Liver (tissue), 9 donors: ENCODE results near the gene GPM6B. TPM values are rescaled to one million over a fixed set of nuclear protein-coding genes. Genes with fewer than 3 reads are reported as not detected.

Experiments
- DNase-seq: peaks from one replicate; pipeline ENCODE4 v3.0.0-alpha.2; 2017; ENCODE audit warnings: low spot score
- H3K27ac ChIP-seq, 2 donors: one replicate each; pipeline ENCODE4 v1.7.0; 2013; ENCODE audit warnings: inconsistent platforms in 2 of 2, low read length in 2 of 2, control low read depth in 1 of 2, low read depth in 1 of 2, mild to moderate bottlenecking in 1 of 2
- H3K27me3 ChIP-seq, 4 donors: one replicate each; pipeline versions ENCODE4 v1.6.1 to v1.7.0; 2013; ENCODE audit warnings: low read length in 3 of 4, inconsistent platforms in 1 of 4, mild to moderate bottlenecking in 1 of 4, moderate library complexity in 1 of 4; ENCODE audit not compliant: control insufficient read depth in 4 of 4, insufficient read depth in 4 of 4
- H3K36me3 ChIP-seq, 4 donors: one replicate each; pipeline versions ENCODE4 v1.6.1 to v1.7.0; 2013; ENCODE audit warnings: low read length in 3 of 4, mild to moderate bottlenecking in 3 of 4, low read depth in 1 of 4, moderate library complexity in 1 of 4; ENCODE audit not compliant: control insufficient read depth in 4 of 4, insufficient read depth in 3 of 4
- H3K4me1 ChIP-seq, 4 donors: one replicate each; pipeline versions ENCODE4 v1.6.1 to v1.7.0; 2013; ENCODE audit warnings: low read length in 3 of 4, mild to moderate bottlenecking in 3 of 4, moderate library complexity in 1 of 4; ENCODE audit not compliant: control insufficient read depth in 4 of 4, insufficient read depth in 4 of 4
- H3K4me3 ChIP-seq, 3 donors: one replicate each; pipeline versions ENCODE4 v1.6.1 to v1.7.0; 2013; ENCODE audit warnings: low read length in 3 of 3, control low read depth in 1 of 3, low read depth in 1 of 3, mild to moderate bottlenecking in 1 of 3
- H3K9ac ChIP-seq, 2 donors: one replicate each; pipeline ENCODE4 v1.7.0; 2013; ENCODE audit warnings: low read length in 2 of 2, mild to moderate bottlenecking in 2 of 2, moderate library complexity in 2 of 2, control low read depth in 1 of 2, low read depth in 1 of 2
- H3K9me3 ChIP-seq, 4 donors: one replicate each; pipeline versions ENCODE4 v1.6.1 to v1.7.0; 2013; ENCODE audit warnings: low read length in 3 of 4; ENCODE audit not compliant: control insufficient read depth in 4 of 4
- EGR1 ChIP-seq, 2 donors: IDR thresholded peaks; 2 replicates each; pipeline ENCODE4 v1.6.1; 2016 to 2018; ENCODE audit warnings: antibody characterized with exemption in 2 of 2, low read depth in 2 of 2
- FOXA1 ChIP-seq: IDR thresholded peaks from 2 replicates; pipeline ENCODE4 v1.6.1; 2016; ENCODE audit warnings: antibody characterized with exemption
- FOXA2 ChIP-seq: IDR thresholded peaks from 2 replicates; pipeline ENCODE4 v1.6.1; 2016; ENCODE audit warnings: antibody characterized with exemption
- GABPA ChIP-seq, 2 donors: IDR thresholded peaks in 1 of 2; conservative IDR thresholded peaks in 1 of 2; 2 replicates each; pipeline ENCODE4 v1.6.1; 2016; ENCODE audit warnings: antibody characterized with exemption in 2 of 2, mild to moderate bottlenecking in 1 of 2, moderate library complexity in 1 of 2
- HNF4A ChIP-seq, 2 donors: conservative IDR thresholded peaks; 2 replicates each; pipeline ENCODE4 v1.6.1; 2016; ENCODE audit warnings: antibody characterized with exemption in 2 of 2, mild to moderate bottlenecking in 2 of 2
- HNF4G ChIP-seq: IDR thresholded peaks from 2 replicates; pipeline ENCODE4 v1.6.1; 2016; ENCODE audit warnings: antibody characterized with exemption
- JUND ChIP-seq, 2 donors: IDR thresholded peaks; 2 replicates each; pipeline ENCODE4 v1.6.1; 2016; ENCODE audit warnings: antibody characterized with exemption in 2 of 2
- NR2F2 ChIP-seq: IDR thresholded peaks from 2 replicates; pipeline ENCODE4 v1.6.1; 2016; ENCODE audit warnings: antibody characterized with exemption
- RAD21 ChIP-seq, 2 donors: IDR thresholded peaks; 2 replicates each; pipeline ENCODE4 v1.6.1; 2016; ENCODE audit warnings: antibody characterized with exemption in 2 of 2, mild to moderate bottlenecking in 2 of 2
- RXRA ChIP-seq, 2 donors: IDR thresholded peaks; 2 replicates each; pipeline ENCODE4 v1.6.1; 2017 to 2018; ENCODE audit warnings: antibody characterized with exemption in 2 of 2, mild to moderate bottlenecking in 1 of 2
- TAF1 ChIP-seq: conservative IDR thresholded peaks from 2 replicates; pipeline ENCODE4 v1.6.1; 2016; ENCODE audit warnings: antibody characterized with exemption, mild to moderate bottlenecking
- YY1 ChIP-seq: IDR thresholded peaks from 2 replicates; pipeline ENCODE4 v1.6.1; 2016; ENCODE audit warnings: antibody characterized with exemption, mild to moderate bottlenecking
- WGBS: extraction: QIAGEN DNeasy Blood & Tissue Kit; methylation state at CpG from one replicate; pipeline ENCODE4 v1.1.7; 2013; 5-methylcytosine and 5-hydroxymethylcytosine counted together
- polyA plus RNA-seq, 2 donors: library from polyadenylated mRNA; stranded (reverse) in 1 of 2; unstranded in 1 of 2; fragments of 200-250 nt in 1 of 2; fragments of >200 nt in 1 of 2; fragmentation: Nextera tagmentation in 1 of 2; extraction: Ambion mirVana in 1 of 2; gene quantifications; one replicate each; pipeline versions ENCODE4 v1.2.1 to v1.2.3, GENCODE V29; 2013 to 2015
- total RNA-seq, 2 donors: library from RNA; depleted of rRNA; stranded (reverse); fragments of >200 nt; gene quantifications; one replicate each; pipeline ENCODE4 v1.2.3, GENCODE V29; 2014
- TF ChIP-seq, protein P1 (sequence below): IDR thresholded peaks from 2 replicates; pipeline ENCODE4 v1.6.1; 2016; ENCODE audit warnings: antibody characterized with exemption
- TF ChIP-seq, protein P2 (sequence below): IDR thresholded peaks from 2 replicates; pipeline ENCODE4 v1.6.1; 2016; ENCODE audit warnings: antibody characterized with exemption, mild to moderate bottlenecking
- TF ChIP-seq, protein P3 (sequence below): IDR thresholded peaks from 2 replicates; pipeline ENCODE4 v1.6.1; 2016; ENCODE audit warnings: antibody characterized with exemption
- TF ChIP-seq, protein P4 (sequence below): IDR thresholded peaks from 2 replicates; pipeline ENCODE4 v1.6.1; 2016; ENCODE audit warnings: antibody characterized with exemption
- donor health status: healthy.
- donor health status: healthy.
- donor health status: healthy.
- donor health status: healthy.
- donor health status: healthy.

Gene GPM6B
- total and polyA plus RNA-seq, 4 donors, result 0.42 to 2.3 (median 0.72) TPM

DNA sequence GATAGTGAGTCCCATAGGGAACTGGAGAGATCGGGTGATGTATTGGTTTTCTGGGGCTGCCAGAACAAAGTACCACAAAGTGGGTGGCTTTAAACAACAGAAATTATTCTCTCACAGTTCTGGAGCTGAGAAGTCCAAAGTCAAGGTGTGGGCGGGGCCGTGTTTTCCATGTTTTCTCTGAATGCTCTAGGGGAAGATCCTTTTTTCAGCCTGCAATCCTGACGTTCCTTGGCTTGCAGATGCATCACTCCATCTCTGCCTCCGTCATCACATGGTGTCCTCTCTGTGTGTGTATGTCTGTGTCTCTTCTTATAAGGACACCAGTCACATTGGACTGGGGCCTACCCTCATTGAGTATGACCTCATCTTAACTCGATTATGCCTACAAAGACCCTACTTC, 7.9 kb upstream of the GPM6B start:
- WGBS, result 75% methylated on average over 6 of the region's 6 CpGs
- peaks cover 0 to 7% (median 0%) of the 10 kb centered on the region in 4 donors for H3K27me3 ChIP-seq
- H3K36me3 ChIP-seq, result no peaks in the 10 kb centered on the region
- H3K9me3 ChIP-seq, result no peaks in the 10 kb centered on the region
- DNase-seq, result no peak
- no peaks in the 10 kb centered on the region for H3K4me1 ChIP-seq
- TF ChIP-seq HNF4A (conservative IDR thresholded peaks at IDR 0.05) (no peak), FOXA1 (no peak), RXRA (IDR thresholded peaks at IDR 0.05) (no peak), JUND (IDR thresholded peaks at IDR 0.05) (no peak), EGR1 (IDR thresholded peaks at IDR 0.05; ENCODE audit: low read depth in 2 of 2) (no peak), NR2F2 (no peak), HNF4G (no peak), TAF1 (no peak), GABPA (IDR thresholded peaks at IDR 0.05 in 1 of 2, conservative IDR thresholded peaks at IDR 0.05 in 1 of 2) (no peak), YY1 (no peak), FOXA2 (no peak), RAD21 (IDR thresholded peaks at IDR 0.05) (no peak)
- TF ChIP-seq, protein P1, sequence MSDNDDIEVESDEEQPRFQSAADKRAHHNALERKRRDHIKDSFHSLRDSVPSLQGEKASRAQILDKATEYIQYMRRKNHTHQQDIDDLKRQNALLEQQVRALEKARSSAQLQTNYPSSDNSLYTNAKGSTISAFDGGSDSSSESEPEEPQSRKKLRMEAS, result no peak
- TF ChIP-seq, protein P2, sequence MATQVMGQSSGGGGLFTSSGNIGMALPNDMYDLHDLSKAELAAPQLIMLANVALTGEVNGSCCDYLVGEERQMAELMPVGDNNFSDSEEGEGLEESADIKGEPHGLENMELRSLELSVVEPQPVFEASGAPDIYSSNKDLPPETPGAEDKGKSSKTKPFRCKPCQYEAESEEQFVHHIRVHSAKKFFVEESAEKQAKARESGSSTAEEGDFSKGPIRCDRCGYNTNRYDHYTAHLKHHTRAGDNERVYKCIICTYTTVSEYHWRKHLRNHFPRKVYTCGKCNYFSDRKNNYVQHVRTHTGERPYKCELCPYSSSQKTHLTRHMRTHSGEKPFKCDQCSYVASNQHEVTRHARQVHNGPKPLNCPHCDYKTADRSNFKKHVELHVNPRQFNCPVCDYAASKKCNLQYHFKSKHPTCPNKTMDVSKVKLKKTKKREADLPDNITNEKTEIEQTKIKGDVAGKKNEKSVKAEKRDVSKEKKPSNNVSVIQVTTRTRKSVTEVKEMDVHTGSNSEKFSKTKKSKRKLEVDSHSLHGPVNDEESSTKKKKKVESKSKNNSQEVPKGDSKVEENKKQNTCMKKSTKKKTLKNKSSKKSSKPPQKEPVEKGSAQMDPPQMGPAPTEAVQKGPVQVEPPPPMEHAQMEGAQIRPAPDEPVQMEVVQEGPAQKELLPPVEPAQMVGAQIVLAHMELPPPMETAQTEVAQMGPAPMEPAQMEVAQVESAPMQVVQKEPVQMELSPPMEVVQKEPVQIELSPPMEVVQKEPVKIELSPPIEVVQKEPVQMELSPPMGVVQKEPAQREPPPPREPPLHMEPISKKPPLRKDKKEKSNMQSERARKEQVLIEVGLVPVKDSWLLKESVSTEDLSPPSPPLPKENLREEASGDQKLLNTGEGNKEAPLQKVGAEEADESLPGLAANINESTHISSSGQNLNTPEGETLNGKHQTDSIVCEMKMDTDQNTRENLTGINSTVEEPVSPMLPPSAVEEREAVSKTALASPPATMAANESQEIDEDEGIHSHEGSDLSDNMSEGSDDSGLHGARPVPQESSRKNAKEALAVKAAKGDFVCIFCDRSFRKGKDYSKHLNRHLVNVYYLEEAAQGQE, result no peak
- TF ChIP-seq, protein P3, sequence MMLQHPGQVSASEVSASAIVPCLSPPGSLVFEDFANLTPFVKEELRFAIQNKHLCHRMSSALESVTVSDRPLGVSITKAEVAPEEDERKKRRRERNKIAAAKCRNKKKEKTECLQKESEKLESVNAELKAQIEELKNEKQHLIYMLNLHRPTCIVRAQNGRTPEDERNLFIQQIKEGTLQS, result no peak
- TF ChIP-seq, protein P4, sequence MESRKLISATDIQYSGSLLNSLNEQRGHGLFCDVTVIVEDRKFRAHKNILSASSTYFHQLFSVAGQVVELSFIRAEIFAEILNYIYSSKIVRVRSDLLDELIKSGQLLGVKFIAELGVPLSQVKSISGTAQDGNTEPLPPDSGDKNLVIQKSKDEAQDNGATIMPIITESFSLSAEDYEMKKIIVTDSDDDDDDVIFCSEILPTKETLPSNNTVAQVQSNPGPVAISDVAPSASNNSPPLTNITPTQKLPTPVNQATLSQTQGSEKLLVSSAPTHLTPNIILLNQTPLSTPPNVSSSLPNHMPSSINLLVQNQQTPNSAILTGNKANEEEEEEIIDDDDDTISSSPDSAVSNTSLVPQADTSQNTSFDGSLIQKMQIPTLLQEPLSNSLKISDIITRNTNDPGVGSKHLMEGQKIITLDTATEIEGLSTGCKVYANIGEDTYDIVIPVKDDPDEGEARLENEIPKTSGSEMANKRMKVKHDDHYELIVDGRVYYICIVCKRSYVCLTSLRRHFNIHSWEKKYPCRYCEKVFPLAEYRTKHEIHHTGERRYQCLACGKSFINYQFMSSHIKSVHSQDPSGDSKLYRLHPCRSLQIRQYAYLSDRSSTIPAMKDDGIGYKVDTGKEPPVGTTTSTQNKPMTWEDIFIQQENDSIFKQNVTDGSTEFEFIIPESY, result no peak
- no peak overlapping the region for H3K27ac ChIP-seq
- H3K9ac ChIP-seq, result no peak overlapping the region
- no peak overlapping the region for H3K4me3 ChIP-seq

DNA sequence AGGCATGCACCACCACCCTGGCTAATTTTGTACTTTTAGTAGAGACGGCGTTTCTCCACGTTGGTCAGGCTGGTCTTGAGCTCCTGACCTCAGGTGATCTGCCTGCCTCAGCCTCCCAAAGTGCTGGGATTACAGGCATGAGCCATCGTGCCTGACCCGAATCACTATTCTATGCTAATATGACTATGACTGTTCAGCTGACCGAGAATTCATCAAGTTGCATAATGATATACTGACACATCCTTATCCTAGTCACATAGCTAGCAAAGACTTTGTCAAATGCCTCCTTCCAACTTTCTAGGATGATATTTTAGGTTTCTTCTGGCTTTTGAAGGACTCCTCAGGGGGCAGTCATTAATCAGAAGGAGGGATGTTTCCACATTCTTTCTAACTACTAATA, 4.8 kb upstream of the GPM6B start:
- Histone ChIP-seq H3K27me3 (peaks cover 0 to 9% (median 0%) of the 10 kb centered on the region in 4 donors), H3K9me3 (no peaks in the 10 kb centered on the region), H3K4me1 (no peaks in the 10 kb centered on the region), H3K9ac (no peak overlapping the region), H3K36me3 (no peaks in the 10 kb centered on the region), H3K27ac (no peak overlapping the region), H3K4me3 (no peak overlapping the region)
- TF ChIP-seq, protein P3, result no peak
- TF ChIP-seq, protein P4, result no peak
- no peak for TF ChIP-seq RAD21 (IDR thresholded peaks at IDR 0.05)
- WGBS, result 80% methylated on average over 6 of the region's 6 CpGs
- DNase-seq, result no peak
